ENCODE data around the gene TWNK. TPM values are rescaled to one million over a fixed set of nuclear protein-coding genes. Genes with fewer than 3 reads are reported as not detected.

Gene TWNK
- total and polyA plus RNA-seq, 9 of the 15 experiments (the other 6 are each of a cell fraction or from before 2014, with no cell fraction given): 11.6 to 34.7 (median 17.4) TPM

DNA sequence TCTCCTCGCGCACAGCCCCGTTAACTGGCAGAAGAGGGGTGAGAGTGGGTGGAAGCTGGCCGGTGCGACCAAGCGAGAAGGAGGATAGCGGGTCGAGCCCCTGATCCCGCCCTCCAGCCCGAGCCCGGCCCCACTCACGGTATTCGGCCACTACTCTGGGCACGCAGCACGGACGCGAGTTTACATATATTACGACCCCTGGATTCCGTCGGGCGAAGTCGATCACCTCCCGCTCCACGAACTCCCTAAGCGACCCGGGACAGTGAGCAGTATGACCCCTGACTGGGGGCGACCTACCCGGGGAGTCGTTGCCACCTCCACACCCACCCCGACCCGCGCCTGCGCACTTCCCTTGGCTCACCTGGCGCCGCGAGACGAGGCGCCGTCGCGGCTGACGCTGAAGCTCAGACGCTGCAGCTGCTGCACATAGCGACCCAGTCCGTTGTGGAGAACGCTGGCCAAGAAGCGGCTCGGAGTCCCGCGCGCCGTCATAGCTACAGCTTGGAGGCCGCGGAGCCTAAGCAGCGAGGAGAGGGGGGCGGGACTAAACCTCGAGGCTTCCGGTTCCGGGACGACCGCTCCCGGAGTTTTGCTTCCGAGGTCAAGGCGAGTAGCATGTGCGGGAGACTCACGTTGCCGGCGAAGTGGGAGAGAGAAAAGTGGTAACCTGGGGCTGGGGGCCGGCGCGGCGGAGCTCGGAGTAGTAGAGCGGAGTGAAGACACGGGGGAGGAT, at the start of gene TWNK, which contains the start of gene MRPL43 (continued):
- TF ChIP-seq, protein P1, sequence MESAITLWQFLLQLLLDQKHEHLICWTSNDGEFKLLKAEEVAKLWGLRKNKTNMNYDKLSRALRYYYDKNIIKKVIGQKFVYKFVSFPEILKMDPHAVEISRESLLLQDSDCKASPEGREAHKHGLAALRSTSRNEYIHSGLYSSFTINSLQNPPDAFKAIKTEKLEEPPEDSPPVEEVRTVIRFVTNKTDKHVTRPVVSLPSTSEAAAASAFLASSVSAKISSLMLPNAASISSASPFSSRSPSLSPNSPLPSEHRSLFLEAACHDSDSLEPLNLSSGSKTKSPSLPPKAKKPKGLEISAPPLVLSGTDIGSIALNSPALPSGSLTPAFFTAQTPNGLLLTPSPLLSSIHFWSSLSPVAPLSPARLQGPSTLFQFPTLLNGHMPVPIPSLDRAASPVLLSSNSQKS (CRISPR knock-in tag; IDR thresholded peaks at IDR 0.05): no peak
- no peak for TF ChIP-seq HNRNPUL1 (IDR thresholded peaks at IDR 0.05; ENCODE audit: low read length)
- peak; percentile 70; the same call in 1 of the 2 replicates for TF ChIP-seq BRD4 (IDR thresholded peaks at IDR 0.05)
- no peak for TF ChIP-seq ZNF347 (CRISPR knock-in tag; IDR thresholded peaks at IDR 0.05; ENCODE audit: low read depth)
- TF ChIP-seq MBD2 (IDR thresholded peaks at IDR 0.05; ENCODE audit: borderline replicate concordance, low read depth): peak; percentile 68; the same call in 1 of the 2 replicates
- no peak for TF ChIP-seq ZNF253 (CRISPR knock-in tag; conservative IDR thresholded peaks at IDR 0.05)
- no peak for TF ChIP-seq ZNF707 (CRISPR knock-in tag; conservative IDR thresholded peaks at IDR 0.05)
- TF ChIP-seq PYGO2 (tag; IDR thresholded peaks at IDR 0.05): no peak
- TF ChIP-seq HIVEP1 (CRISPR knock-in tag; IDR thresholded peaks at IDR 0.05): no peak
- TF ChIP-seq, protein P2, sequence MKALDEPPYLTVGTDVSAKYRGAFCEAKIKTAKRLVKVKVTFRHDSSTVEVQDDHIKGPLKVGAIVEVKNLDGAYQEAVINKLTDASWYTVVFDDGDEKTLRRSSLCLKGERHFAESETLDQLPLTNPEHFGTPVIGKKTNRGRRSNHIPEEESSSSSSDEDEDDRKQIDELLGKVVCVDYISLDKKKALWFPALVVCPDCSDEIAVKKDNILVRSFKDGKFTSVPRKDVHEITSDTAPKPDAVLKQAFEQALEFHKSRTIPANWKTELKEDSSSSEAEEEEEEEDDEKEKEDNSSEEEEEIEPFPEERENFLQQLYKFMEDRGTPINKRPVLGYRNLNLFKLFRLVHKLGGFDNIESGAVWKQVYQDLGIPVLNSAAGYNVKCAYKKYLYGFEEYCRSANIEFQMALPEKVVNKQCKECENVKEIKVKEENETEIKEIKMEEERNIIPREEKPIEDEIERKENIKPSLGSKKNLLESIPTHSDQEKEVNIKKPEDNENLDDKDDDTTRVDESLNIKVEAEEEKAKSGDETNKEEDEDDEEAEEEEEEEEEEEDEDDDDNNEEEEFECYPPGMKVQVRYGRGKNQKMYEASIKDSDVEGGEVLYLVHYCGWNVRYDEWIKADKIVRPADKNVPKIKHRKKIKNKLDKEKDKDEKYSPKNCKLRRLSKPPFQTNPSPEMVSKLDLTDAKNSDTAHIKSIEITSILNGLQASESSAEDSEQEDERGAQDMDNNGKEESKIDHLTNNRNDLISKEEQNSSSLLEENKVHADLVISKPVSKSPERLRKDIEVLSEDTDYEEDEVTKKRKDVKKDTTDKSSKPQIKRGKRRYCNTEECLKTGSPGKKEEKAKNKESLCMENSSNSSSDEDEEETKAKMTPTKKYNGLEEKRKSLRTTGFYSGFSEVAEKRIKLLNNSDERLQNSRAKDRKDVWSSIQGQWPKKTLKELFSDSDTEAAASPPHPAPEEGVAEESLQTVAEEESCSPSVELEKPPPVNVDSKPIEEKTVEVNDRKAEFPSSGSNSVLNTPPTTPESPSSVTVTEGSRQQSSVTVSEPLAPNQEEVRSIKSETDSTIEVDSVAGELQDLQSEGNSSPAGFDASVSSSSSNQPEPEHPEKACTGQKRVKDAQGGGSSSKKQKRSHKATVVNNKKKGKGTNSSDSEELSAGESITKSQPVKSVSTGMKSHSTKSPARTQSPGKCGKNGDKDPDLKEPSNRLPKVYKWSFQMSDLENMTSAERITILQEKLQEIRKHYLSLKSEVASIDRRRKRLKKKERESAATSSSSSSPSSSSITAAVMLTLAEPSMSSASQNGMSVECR (CRISPR knock-in tag; IDR thresholded peaks at IDR 0.05): peak; percentile 89
- TF ChIP-seq DACH1 (IDR thresholded peaks at IDR 0.05; ENCODE audit: partially characterized antibody): no peak
- TF ChIP-seq CTBP1 (IDR thresholded peaks at IDR 0.05; ENCODE audit: borderline replicate concordance): no peak
- TF ChIP-seq KHSRP (IDR thresholded peaks at IDR 0.05): no peak
- TF ChIP-seq, protein P3, sequence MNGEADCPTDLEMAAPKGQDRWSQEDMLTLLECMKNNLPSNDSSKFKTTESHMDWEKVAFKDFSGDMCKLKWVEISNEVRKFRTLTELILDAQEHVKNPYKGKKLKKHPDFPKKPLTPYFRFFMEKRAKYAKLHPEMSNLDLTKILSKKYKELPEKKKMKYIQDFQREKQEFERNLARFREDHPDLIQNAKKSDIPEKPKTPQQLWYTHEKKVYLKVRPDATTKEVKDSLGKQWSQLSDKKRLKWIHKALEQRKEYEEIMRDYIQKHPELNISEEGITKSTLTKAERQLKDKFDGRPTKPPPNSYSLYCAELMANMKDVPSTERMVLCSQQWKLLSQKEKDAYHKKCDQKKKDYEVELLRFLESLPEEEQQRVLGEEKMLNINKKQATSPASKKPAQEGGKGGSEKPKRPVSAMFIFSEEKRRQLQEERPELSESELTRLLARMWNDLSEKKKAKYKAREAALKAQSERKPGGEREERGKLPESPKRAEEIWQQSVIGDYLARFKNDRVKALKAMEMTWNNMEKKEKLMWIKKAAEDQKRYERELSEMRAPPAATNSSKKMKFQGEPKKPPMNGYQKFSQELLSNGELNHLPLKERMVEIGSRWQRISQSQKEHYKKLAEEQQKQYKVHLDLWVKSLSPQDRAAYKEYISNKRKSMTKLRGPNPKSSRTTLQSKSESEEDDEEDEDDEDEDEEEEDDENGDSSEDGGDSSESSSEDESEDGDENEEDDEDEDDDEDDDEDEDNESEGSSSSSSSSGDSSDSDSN (IDR thresholded peaks at IDR 0.05; ENCODE audit: borderline replicate concordance in 1 of 2, low read depth in 2 of 2, low read length in 2 of 2): no peak
- no peak; the same call in 1 of the 2 replicates for TF ChIP-seq ZBED1 (IDR thresholded peaks at IDR 0.05)
- no peak for TF ChIP-seq ZNF77 (CRISPR knock-in tag; IDR thresholded peaks at IDR 0.05)
- no peak for TF ChIP-seq RBM22 (IDR thresholded peaks at IDR 0.05; ENCODE audit: low read depth, low read length, poor library complexity, severe bottlenecking)
- no peak for TF ChIP-seq FOXJ3 (CRISPR knock-in tag; IDR thresholded peaks at IDR 0.05)
- peak; percentile 48; the same call in 1 of the 2 replicates for TF ChIP-seq RB1 (IDR thresholded peaks at IDR 0.05; ENCODE audit: low read depth)

Measured in K562 (cell line).